ENCODE results near the gene JHY.
A peak's percentile ranks its signal among the peaks of the same experiment; 100 is the strongest.

JHY gene

GRCh38 chr11:122872046-122872445 is 10.5 kb upstream of the JHY start:
- DNase-seq: no peak

GRCh38 chr11:122874991-122875390 is 7.6 kb upstream of the JHY start:
- DNase-seq: no peak

- DNase-seq: no peak
Observed at GRCh38 chr11:122877732-122878131, 4.8 kb upstream of the JHY start.

GRCh38 chr11:122879785-122880184 is 2.8 kb upstream of the JHY start:
- no peak for DNase-seq

GRCh38 chr11:122882857-122883645 is 492 bp downstream of the JHY start:
- DNase-seq: peak; percentile 57

GRCh38 chr11:122883646-122883979 is 1.1 kb downstream of the JHY start:
- no peak for DNase-seq

- DNase-seq: no peak
Observed at GRCh38 chr11:122888162-122888561, 5.6 kb downstream of the JHY start.

- peak; percentile 50 for DNase-seq
Observed at GRCh38 chr11:122893131-122893530, 10.6 kb downstream of the JHY start.

- DNase-seq: no peak
Observed at GRCh38 chr11:122895563-122895962, 13.0 kb downstream of the JHY start.

- DNase-seq: no peak
Observed at GRCh38 chr11:122897606-122898210, 15.1 kb downstream of the JHY start.

- no peak for DNase-seq
Observed at GRCh38 chr11:122898799-122899198, 16.2 kb downstream of the JHY start.

- DNase-seq: peak; percentile 18
Observed at GRCh38 chr11:122900587-122901202, 18.1 kb downstream of the JHY start.

GRCh38 chr11:122902951-122903350 is 20.4 kb downstream of the JHY start:
- DNase-seq: no peak

GRCh38 chr11:122910775-122911174 is 28.2 kb downstream of the JHY start:
- DNase-seq: peak; percentile 39

GRCh38 chr11:122917311-122917710 is 34.8 kb downstream of the JHY start:
- no peak for DNase-seq

GRCh38 chr11:122918734-122919133 is 36.2 kb downstream of the JHY start:
- DNase-seq: no peak

- DNase-seq: no peak
Observed at GRCh38 chr11:122920579-122920978, 38.0 kb downstream of the JHY start.

- DNase-seq: no peak
Observed at GRCh38 chr11:122922893-122923292, 40.3 kb downstream of the JHY start.

GRCh38 chr11:122923302-122923701 is 40.7 kb downstream of the JHY start:
- DNase-seq: no peak

GRCh38 chr11:122931510-122931909 is 49.0 kb downstream of the JHY start:
- no peak for DNase-seq

GRCh38 chr11:122933416-122933815 is 50.9 kb downstream of the JHY start:
- peak; percentile 18 for DNase-seq

GRCh38 chr11:122937983-122938382 is 55.4 kb downstream of the JHY start:
- DNase-seq: no peak

- DNase-seq: no peak
Observed at GRCh38 chr11:122938557-122938956, 56.0 kb downstream of the JHY start.

- DNase-seq: no peak
Observed at GRCh38 chr11:122951211-122951610, 68.7 kb downstream of the JHY start.
